Measurements from ENCODE around the gene SFMBT2.

- TF ChIP-seq ZBTB7A (IDR thresholded peaks at IDR 0.05; ENCODE audit: low read depth) (no peak), RAD21 (IDR thresholded peaks at IDR 0.05; ENCODE audit: low read depth) (no peak), MAX (IDR thresholded peaks at IDR 0.05) (no peak), REST (IDR thresholded peaks at IDR 0.05; ENCODE audit: low read depth) (no peak), EP300 (IDR thresholded peaks at IDR 0.05; ENCODE audit: borderline replicate concordance) (no peak), TAF1 (IDR thresholded peaks at IDR 0.05; ENCODE audit: low read depth) (no peak), CEBPB (IDR thresholded peaks at IDR 0.05) (no peak), EGR1 (IDR thresholded peaks at IDR 0.05) (no peak), YY1 (IDR thresholded peaks at IDR 0.05; ENCODE audit: low read depth) (no peak), USF1 (IDR thresholded peaks at IDR 0.05) (no peak), CREB1 (IDR thresholded peaks at IDR 0.05; ENCODE audit: low read depth) (no peak)
Observed at GRCh38 chr10:7255517-7255916, 155.3 kb downstream of the SFMBT2 start.

Measured in Ishikawa (cell line).